GM18873 (cell line): ENCODE measurements around the gene TMEM255A.

Source experiments
- ATAC-seq: cut with Tn5 transposase; IDR thresholded peaks from one replicate; pipeline ENCODE4 v1.9.1; 2021; ENCODE audit warnings: mild to moderate bottlenecking, moderate library complexity, moderate number of reproducible peaks; ENCODE audit not compliant: unreplicated experiment, low FRiP score

TMEM255A gene

DNA sequence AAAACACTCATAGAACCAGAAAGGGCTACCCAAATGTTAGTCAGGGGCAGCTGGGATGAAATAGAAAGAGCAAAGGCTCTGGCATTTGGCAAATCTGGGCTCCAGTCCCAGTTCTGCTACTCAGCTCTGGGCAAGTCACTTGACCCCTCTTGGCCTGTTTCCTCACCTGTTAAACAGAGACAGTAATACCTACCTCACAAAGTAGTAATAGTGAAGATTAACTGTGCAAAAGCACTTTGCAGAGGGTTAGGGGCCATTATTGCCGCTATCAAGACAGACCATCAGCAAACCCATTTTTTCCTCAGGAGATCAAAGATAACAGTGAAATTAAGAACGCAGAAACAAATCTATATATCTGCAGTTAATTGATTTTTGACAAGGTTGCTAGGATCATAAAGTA lies 40.0 kb downstream of the TMEM255A start:
- no peak for ATAC-seq

GRCh38 chrX:120270567-120270966 lies 40.7 kb downstream of the TMEM255A start:
- no peak for ATAC-seq

GRCh38 chrX:120269373-120270035 lies 41.8 kb downstream of the TMEM255A start:
- no peak for ATAC-seq

- no peak for ATAC-seq
Measured at GRCh38 chrX:120264341-120264740, 46.9 kb downstream of the TMEM255A start.

GRCh38 chrX:120262859-120263708 lies 48.2 kb downstream of the TMEM255A start:
- no peak for ATAC-seq

GRCh38 chrX:120260369-120260768 lies 50.9 kb downstream of the TMEM255A start:
- ATAC-seq = no peak

GRCh38 chrX:120253784-120254183 lies 57.5 kb downstream of the TMEM255A start:
- no peak for ATAC-seq

DNA sequence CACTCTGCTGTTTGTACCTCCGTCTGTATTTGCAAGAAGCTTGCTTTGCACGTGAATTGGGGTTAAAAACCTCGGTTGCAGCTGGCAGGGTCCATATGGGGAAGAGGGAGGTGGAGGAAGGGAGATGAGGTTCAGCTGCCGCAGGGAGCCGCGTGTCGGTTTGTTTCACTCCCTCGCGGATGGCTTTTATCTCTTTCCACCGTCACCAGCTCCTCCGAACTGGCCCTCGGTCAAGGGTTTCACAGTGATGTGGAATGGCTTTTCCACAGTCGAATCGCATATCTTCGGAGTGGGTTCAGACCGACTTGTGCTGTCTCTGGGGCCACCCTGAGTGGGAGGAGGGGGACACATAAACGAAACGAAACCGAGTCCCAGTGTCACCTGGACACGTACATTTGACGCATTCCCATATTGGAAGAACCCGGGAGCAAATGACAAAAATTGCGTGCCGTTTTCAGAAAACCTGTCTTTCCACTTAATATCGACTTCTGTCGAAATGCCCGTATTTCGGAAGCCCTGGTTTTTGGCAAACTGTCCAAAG lies 59.7 kb downstream of the TMEM255A start:
- ATAC-seq = no peak

GRCh38 chrX:120250522-120251271 lies 60.6 kb downstream of the TMEM255A start, which contains the start of gene ZBTB33:
TSS of gene ZBTB33 (plus strand) at chrX:120250812. CDS start at chrX:120253416, 2,604 bp downstream.
- ATAC-seq = peak; percentile 92

- ATAC-seq = peak; percentile 69
Measured at GRCh38 chrX:120244735-120245498, 66.3 kb downstream of the TMEM255A start.

DNA sequence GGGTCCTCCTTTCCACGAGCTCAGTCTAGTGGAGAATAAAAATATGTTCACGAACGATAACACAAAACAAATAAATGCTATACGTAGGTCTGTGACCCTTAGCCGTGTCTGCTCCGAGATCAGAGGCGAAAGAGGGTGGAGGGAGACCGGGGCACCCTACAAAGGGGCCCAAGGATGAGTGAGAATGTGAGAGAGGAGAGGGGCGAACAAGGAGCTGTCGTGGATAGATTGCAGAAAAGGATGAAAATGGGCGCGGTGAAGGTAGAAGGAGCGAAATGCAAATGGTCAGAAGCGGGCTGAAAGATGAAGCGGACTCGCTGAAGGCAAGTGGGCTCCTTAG lies 66.9 kb downstream of the TMEM255A start:
- ATAC-seq = no peak

DNA sequence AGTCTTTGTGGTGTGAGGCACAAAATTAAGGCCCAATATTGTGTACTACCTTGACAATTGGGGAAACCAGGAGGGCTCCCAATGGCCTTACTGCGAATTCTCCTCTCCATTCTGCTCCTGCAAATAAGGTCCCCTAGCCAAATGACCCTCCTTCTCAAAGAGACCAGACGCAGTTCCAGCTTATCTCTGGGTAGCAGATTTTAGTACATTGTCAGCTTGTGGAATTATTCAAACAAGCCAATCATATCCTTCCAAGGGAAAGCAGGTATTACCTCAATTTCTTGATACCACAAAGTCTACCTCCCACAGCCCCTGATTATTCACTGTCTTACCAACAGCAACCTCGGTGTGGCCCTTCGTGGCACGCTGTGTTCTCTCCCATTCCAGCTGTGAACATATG lies 68.4 kb downstream of the TMEM255A start:
- ATAC-seq = no peak

DNA sequence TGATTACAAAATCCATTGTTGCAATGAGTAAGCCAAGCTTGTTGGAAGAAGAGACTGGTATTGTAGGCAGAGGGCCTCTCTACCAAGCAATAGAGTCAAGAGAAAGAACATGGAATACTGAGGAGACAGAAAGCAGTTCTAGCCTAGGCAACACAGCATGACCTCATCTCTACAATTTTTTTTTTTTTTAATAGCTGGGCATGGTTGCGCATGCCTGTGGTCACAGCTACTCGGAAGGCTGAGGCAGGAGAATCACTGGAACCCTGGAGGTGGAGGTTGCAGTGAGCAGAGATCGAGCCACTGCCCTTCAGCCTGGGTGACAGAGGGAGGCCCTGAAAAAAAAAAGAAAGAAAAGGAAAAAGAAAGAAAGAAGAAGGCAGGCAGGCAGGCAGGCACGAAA lies 72.3 kb downstream of the TMEM255A start:
- no peak for ATAC-seq

DNA sequence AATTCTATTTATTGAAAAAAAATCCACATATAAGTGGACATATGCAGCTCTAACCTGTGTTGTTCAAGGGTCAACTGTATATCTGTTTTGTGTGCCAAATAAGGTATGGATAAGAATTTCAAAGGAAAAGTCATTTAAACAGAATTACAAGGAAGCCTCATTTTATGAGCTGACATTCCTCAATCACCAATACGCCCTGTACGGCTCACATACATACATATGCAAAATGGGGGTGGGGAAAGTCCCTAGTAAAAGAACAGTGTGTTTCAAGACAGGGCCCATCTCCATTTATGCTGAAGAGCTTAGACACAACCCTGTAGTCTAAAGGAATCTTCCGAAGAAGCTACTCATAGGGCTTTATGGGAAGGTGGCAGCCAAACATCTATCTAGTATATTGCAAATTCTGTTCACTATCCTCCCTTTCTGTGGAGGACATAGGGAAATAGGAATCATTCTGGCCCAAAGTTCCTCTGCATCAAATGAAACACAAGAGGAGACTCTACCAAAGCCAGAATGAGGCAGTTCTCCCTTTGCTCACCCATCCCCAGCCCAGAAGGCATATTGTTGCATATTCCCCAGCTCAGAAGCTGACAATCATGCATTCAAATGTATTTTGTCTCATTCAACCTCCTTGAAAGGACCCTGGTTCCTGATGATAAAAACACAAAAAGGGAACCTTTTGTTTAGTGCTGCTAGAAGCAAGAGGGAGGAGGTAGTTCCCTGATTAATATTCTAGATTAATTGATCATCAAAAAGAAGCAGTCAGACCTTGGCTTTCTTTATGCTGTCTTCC lies 74.4 kb downstream of the TMEM255A start:
- no peak for ATAC-seq

GRCh38 chrX:120235284-120235683 lies 76.0 kb downstream of the TMEM255A start:
- no peak for ATAC-seq

DNA sequence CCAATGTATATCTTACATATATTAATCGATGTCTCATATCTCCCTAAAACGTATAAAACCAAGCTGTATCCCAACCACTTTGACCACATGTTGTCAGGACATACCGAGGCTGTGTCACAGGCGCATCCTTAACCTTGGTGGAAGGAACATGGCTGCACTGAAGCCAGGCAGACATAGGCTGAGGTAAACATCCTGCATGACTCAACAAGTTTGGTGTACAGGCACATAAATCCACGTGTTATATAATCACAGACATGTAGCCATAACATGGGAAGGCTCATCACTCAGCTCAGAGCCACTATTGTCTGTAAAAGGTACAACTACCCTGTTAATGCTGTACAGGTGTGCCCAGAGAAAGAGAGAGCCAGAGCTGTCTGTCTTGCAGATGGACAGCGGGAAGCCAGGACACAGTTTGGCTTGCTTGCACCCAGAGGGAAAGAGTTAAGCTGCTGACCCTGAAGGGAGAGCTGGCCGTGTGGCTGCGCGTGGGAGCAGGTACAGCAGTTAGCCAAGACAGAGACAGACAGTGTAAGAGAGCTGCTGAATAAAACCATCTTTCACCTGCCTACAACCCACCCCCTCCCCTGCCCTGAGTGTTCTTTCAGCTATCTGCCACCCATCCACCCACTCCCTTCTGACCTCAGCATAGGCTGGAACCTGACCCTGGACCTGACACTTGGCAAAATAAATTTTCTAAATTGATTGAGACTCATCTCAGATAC lies 82.9 kb downstream of the TMEM255A start:
- no peak for ATAC-seq

DNA sequence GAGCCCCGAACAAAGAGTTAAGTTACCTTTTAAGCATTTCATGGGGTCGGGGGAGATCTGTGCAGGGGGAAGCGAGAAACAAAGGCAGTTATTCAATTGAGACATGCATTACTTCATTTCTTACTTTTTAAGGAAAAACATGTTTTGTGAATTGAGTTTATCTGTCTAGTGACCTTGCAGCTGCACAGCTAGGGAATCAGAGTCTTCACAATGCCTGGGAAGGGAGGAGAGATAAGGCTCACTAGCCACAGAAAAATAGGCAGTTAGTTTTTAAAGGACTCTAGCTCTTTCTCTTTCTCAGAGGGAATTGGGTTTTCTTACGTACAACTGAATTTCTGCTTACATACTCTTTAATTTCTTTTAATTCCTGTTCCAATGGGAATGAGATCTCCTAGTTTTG lies 86.9 kb downstream of the TMEM255A start:
- ATAC-seq = no peak

DNA sequence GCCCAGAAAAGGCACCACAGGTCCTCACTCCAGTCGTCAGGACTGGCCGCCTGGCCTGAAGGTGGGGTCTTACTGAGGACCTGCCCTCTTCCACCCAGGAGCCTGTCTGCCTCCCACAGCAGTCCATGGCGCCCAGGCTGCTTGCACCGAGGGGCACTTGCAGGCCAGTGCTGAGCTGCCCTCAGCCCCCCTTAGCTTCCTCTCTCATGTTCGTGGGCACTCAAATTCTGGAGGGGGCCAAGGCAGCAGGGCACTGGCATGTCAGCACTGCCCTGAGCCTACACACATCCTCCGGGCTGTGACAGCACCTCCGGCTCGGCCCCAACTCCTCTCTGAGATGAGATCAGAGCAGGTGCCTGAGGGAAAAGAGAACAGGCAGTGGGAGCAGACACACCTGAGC lies 87.9 kb downstream of the TMEM255A start:
- no peak for ATAC-seq
